Chondrocyte (in vitro differentiated cells): ENCODE measurements around the gene C1S. TPM values are rescaled to one million over a fixed set of nuclear protein-coding genes. Genes with fewer than 3 reads are reported as not detected.

Experiments
- DNase-seq: peaks from one replicate; pipeline ENCODE4 v3.0.0; 2021; ENCODE audit warnings: mixed read lengths, low spot score
- H3K27ac Mint-ChIP-seq: one replicate; pipeline ENCODE4 v1.8.0; 2021; ENCODE audit warnings: mild to moderate bottlenecking, moderate library complexity, mixed read lengths; ENCODE audit not compliant: unreplicated experiment
- H3K27me3 Mint-ChIP-seq: 2 replicates; pipeline ENCODE4 v1.8.0; 2021; ENCODE audit warnings: low read depth, mixed read lengths
- H3K36me3 Mint-ChIP-seq: 2 replicates; pipeline ENCODE4 v1.8.0; 2021; ENCODE audit warnings: low read depth, mixed read lengths
- H3K4me1 Mint-ChIP-seq: 2 replicates; pipeline ENCODE4 v1.8.0; 2021; ENCODE audit warnings: low read depth, mild to moderate bottlenecking, mixed read lengths
- H3K4me3 Mint-ChIP-seq: one replicate; pipeline ENCODE4 v1.8.0; 2021; ENCODE audit warnings: mild to moderate bottlenecking, moderate library complexity, mixed read lengths; ENCODE audit not compliant: unreplicated experiment
- H3K9me3 Mint-ChIP-seq: 2 replicates; pipeline ENCODE4 v1.8.0; 2021; ENCODE audit warnings: low read depth, mixed read lengths
- CTCF ChIP-seq: fragments of 200-600 bp; sonication (generic); IDR thresholded peaks from 2 replicates; pipeline ENCODE4 v1.5.0; 2021; ENCODE audit warnings: antibody characterized with exemption, mild to moderate bottlenecking, moderate library complexity
- total RNA-seq: library from RNA; stranded (reverse); gene quantifications from 3 replicates; pipeline ENCODE4 v1.2.1, GENCODE V29; 2021

The C1S gene
- total RNA-seq, 1 donor from 2014 or later = 20.8 TPM

- Mint-ChIP-seq H3K27ac (no peak overlapping the region), H3K27me3 (peaks cover 6% of the 10 kb centered on the region), H3K9me3 (no peaks in the 10 kb centered on the region), H3K36me3 (peaks cover 3% of the 10 kb centered on the region), H3K4me3 (no peak overlapping the region), H3K4me1 (no peaks in the 10 kb centered on the region)
- DNase-seq = no peak
- TF ChIP-seq CTCF = no peak
Observed at GRCh38 chr12:7117670-7118069, 57.2 kb downstream of the C1S start.

GRCh38 chr12:7118881-7119280, 58.4 kb downstream of the C1S start:
- Mint-ChIP-seq H3K4me3 (no peak overlapping the region), H3K4me1 (no peaks in the 10 kb centered on the region), H3K36me3 (peaks cover 3% of the 10 kb centered on the region), H3K27me3 (peaks cover 6% of the 10 kb centered on the region), H3K9me3 (no peaks in the 10 kb centered on the region), H3K27ac (no peak overlapping the region)
- peak; percentile 66 for DNase-seq
- no peak for TF ChIP-seq CTCF

GRCh38 chr12:7120166-7120565, 59.6 kb downstream of the C1S start:
- no peak for DNase-seq
- Mint-ChIP-seq H3K36me3 (peaks cover 3% of the 10 kb centered on the region), H3K27me3 (peaks cover 6% of the 10 kb centered on the region), H3K4me3 (no peak overlapping the region), H3K27ac (no peak overlapping the region), H3K4me1 (no peaks in the 10 kb centered on the region), H3K9me3 (no peaks in the 10 kb centered on the region)
- no peak for TF ChIP-seq CTCF

Other genes with a start within 250 kb of the C1S start
- 3.2 to 4.6 TPM (median 4.2 TPM) in 3 replicates for gene GPR162, start 238.9 kb upstream of the C1S start, total RNA-seq
- gene P3H3, start 232.3 kb upstream of the C1S start, total RNA-seq = 109 to 116 TPM (median 114 TPM) in 3 replicates
- 10.2 to 11.5 TPM (median 10.9 TPM) in 3 replicates for gene GNB3, start 219.8 kb upstream of the C1S start, total RNA-seq
- gene CDCA3, start 209.4 kb upstream of the C1S start, total RNA-seq = 4.1 to 7.5 TPM (median 5.6 TPM) in 3 replicates
- 103 to 147 TPM (median 106 TPM) in 3 replicates for gene USP5, start 208.6 kb upstream of the C1S start, total RNA-seq
- gene TPI1, start 193.2 kb upstream of the C1S start, total RNA-seq = 430 to 562 TPM (median 551 TPM) in 3 replicates
- 7.6 to 11.8 TPM (median 7.9 TPM) in 3 replicates for gene SPSB2, start 187.4 kb upstream of the C1S start, total RNA-seq
- 6.3 to 9.3 TPM (median 7.6 TPM) in 3 replicates for gene LRRC23, start 155.9 kb upstream of the C1S start, total RNA-seq
- gene ENO2, start 146.1 kb upstream of the C1S start, total RNA-seq = 22.2 to 60.8 TPM (median 58.6 TPM) in 3 replicates
- gene ATN1, start 132.8 kb upstream of the C1S start, total RNA-seq = 103 to 110 TPM (median 106 TPM) in 3 replicates
- not detected in 3 replicates for gene RNU7-1, start 116.9 kb upstream of the C1S start, total RNA-seq
- 230 to 244 TPM (median 233 TPM) in 3 replicates for gene C12orf57, start 116.7 kb upstream of the C1S start, total RNA-seq
- 0.51 to 0.65 TPM in 2 of 3 replicates, not detected in the other for gene PTPN6, start 109.4 kb upstream of the C1S start, total RNA-seq
- gene PHB2, start 90.1 kb upstream of the C1S start, total RNA-seq = 129 to 135 TPM (median 129 TPM) in 3 replicates
- 25.0 to 35.1 TPM (median 26.5 TPM) in 3 replicates for gene EMG1, start 89.8 kb upstream of the C1S start, total RNA-seq
- 18.8 to 22.1 TPM (median 19.4 TPM) in 3 replicates for gene LPCAT3, start 42.2 kb upstream of the C1S start, total RNA-seq
- gene C1R, start 31.7 kb downstream of the C1S start, total RNA-seq = 19.7 to 21.9 TPM (median 19.8 TPM) in 3 replicates
- 20.3 to 21.0 TPM (median 20.4 TPM) in 3 replicates for gene C1RL, start 48.5 kb downstream of the C1S start, total RNA-seq
- not detected in 3 replicates for gene RBP5, start 68.2 kb downstream of the C1S start, total RNA-seq
- 15.5 to 19.9 TPM (median 18.2 TPM) in 3 replicates for gene CLSTN3, start 69.7 kb downstream of the C1S start, total RNA-seq
- 25.1 to 26.0 TPM (median 25.5 TPM) in 3 replicates for gene PEX5, start 129.0 kb downstream of the C1S start, total RNA-seq
- not detected in 3 replicates for gene ACSM4, start 243.4 kb downstream of the C1S start, total RNA-seq